HG02610 (cell line): Measurements from ENCODE around the gene SP140.
"Not testable (repeated sequence)": the region's sequence is repeated elsewhere in the genome, so short reads cannot be mapped to it uniquely, and the experiment has no call there.

Experiments
- ATAC-seq: cut with Tn5 transposase; IDR thresholded peaks from one replicate; pipeline ENCODE4 v1.9.1; 2021; ENCODE audit warnings: mild to moderate bottlenecking, moderate library complexity; ENCODE audit not compliant: unreplicated experiment

SP140 gene

GRCh38 chr2:230325316-230326243 lies 100.0 kb downstream of the SP140 start:
- no peak for ATAC-seq

- peak; percentile 96 for ATAC-seq
Observed at GRCh38 chr2:230326453-230327417, 101.2 kb downstream of the SP140 start, which contains the start of gene SP140L. SP140L (plus strand) TSS chr2:230327193; CDS start chr2:230327270, 77 bp downstream.

GRCh38 chr2:230327418-230328154 lies 102.0 kb downstream of the SP140 start:
- peak; percentile 65 for ATAC-seq

GRCh38 chr2:230328155-230328458 lies 102.6 kb downstream of the SP140 start:
- no peak for ATAC-seq

- no peak for ATAC-seq
Observed at GRCh38 chr2:230329946-230330605, 104.5 kb downstream of the SP140 start.

- no peak for ATAC-seq
Observed at GRCh38 chr2:230330725-230331124, 105.2 kb downstream of the SP140 start.

GRCh38 chr2:230335461-230335863 lies 109.9 kb downstream of the SP140 start:
- ATAC-seq = no peak

GRCh38 chr2:230335864-230336506 lies 110.4 kb downstream of the SP140 start:
- no peak for ATAC-seq

GRCh38 chr2:230341936-230342528 lies 116.5 kb downstream of the SP140 start:
- not testable (repeated sequence) for ATAC-seq

GRCh38 chr2:230343041-230343624 lies 117.6 kb downstream of the SP140 start:
- ATAC-seq = not testable (repeated sequence)

- no peak for ATAC-seq
Observed at GRCh38 chr2:230343747-230344146, 118.2 kb downstream of the SP140 start.

GRCh38 chr2:230346465-230346864 lies 120.9 kb downstream of the SP140 start:
- ATAC-seq = no peak

- ATAC-seq = no peak
Observed at GRCh38 chr2:230346921-230347533, 121.5 kb downstream of the SP140 start.

GRCh38 chr2:230347659-230348305 lies 122.2 kb downstream of the SP140 start:
- no peak for ATAC-seq

- no peak for ATAC-seq
Observed at GRCh38 chr2:230348787-230349186, 123.3 kb downstream of the SP140 start.

GRCh38 chr2:230356084-230356483 lies 130.5 kb downstream of the SP140 start:
- ATAC-seq = no peak

- ATAC-seq = no peak
Observed at GRCh38 chr2:230358305-230358704, 132.8 kb downstream of the SP140 start.

- no peak for ATAC-seq
Observed at GRCh38 chr2:230360028-230360427, 134.5 kb downstream of the SP140 start.
